HEK293 (cell line): ENCODE measurements around the gene SLC39A5.

Experiments
- HOXA7 ChIP-seq: sonication (generic); formaldehyde crosslinking; IDR thresholded peaks from 2 replicates; pipeline ENCODE4 v1.8.1; 2022; ENCODE audit warnings: missing genetic modification reagents, borderline replicate concordance
- IKZF3 ChIP-seq: fragments of 450-650 bp; IDR thresholded peaks from 2 replicates; pipeline ENCODE4 v1.5.0; 2018; ENCODE audit warnings: missing biosample characterization, mild to moderate bottlenecking, missing genetic modification characterization, moderate library complexity
- TCF7L2 ChIP-seq: IDR thresholded peaks from 2 replicates; pipeline ENCODE4 v1.6.1; 2011; ENCODE audit warnings: low read depth, mild to moderate bottlenecking, inconsistent platforms, low read length, moderate library complexity, borderline replicate concordance
- ZEB2 ChIP-seq: fragments of 450-650 bp; formaldehyde crosslinking; IDR thresholded peaks from 2 replicates; pipeline ENCODE4 v1.5.1; 2016; ENCODE audit warnings: missing biosample characterization, missing genetic modification characterization
- ZFHX2 ChIP-seq: fragments of 450-650 bp; formaldehyde crosslinking; conservative IDR thresholded peaks from 2 replicates; pipeline ENCODE4 v1.5.1; 2016; ENCODE audit warnings: missing biosample characterization, missing genetic modification characterization
- ZFP37 ChIP-seq: fragments of 450-650 bp; formaldehyde crosslinking; IDR thresholded peaks from 2 replicates; pipeline ENCODE4 v1.5.1; 2016; ENCODE audit warnings: missing biosample characterization, missing genetic modification characterization
- ZNF114 ChIP-seq: fragments of 450-650 bp; formaldehyde crosslinking; IDR thresholded peaks from 2 replicates; pipeline ENCODE4 v1.5.0; 2017; ENCODE audit warnings: missing biosample characterization, missing genetic modification characterization
- ZNF121 ChIP-seq: fragments of 450-650 bp; formaldehyde crosslinking; IDR thresholded peaks from 2 replicates; pipeline ENCODE4 v1.5.1; 2016; ENCODE audit warnings: missing biosample characterization, missing genetic modification characterization
- ZNF132 ChIP-seq: fragments of 450-650 bp; formaldehyde crosslinking; IDR thresholded peaks from 2 replicates; pipeline ENCODE4 v1.5.1; 2017; ENCODE audit warnings: missing biosample characterization, missing genetic modification characterization, borderline replicate concordance
- ZNF174 ChIP-seq: fragments of 450-650 bp; formaldehyde crosslinking; IDR thresholded peaks from 2 replicates; pipeline ENCODE4 v1.5.0; 2017; ENCODE audit warnings: missing biosample characterization, mild to moderate bottlenecking, missing genetic modification characterization
- ZNF175 ChIP-seq: fragments of 450-650 bp; formaldehyde crosslinking; IDR thresholded peaks from 2 replicates; pipeline ENCODE4 v1.5.1; 2016; ENCODE audit warnings: missing biosample characterization, missing genetic modification characterization
- ZNF202 ChIP-seq: fragments of 450-650 bp; formaldehyde crosslinking; IDR thresholded peaks from 2 replicates; pipeline ENCODE4 v1.5.1; 2016; ENCODE audit warnings: missing biosample characterization, missing genetic modification characterization, borderline replicate concordance
- ZNF239 ChIP-seq: fragments of 450-650 bp; formaldehyde crosslinking; IDR thresholded peaks from 2 replicates; pipeline ENCODE4 v1.5.1; 2016; ENCODE audit warnings: missing biosample characterization, missing genetic modification characterization
- ZNF394 ChIP-seq: fragments of 450-650 bp; formaldehyde crosslinking; IDR thresholded peaks from 2 replicates; pipeline ENCODE4 v1.5.1; 2016; ENCODE audit warnings: missing biosample characterization, missing genetic modification characterization, mild to moderate bottlenecking, moderate library complexity, borderline replicate concordance
- ZNF433 ChIP-seq: fragments of 450-650 bp; formaldehyde crosslinking; IDR thresholded peaks from 2 replicates; pipeline ENCODE4 v1.5.1; 2016; ENCODE audit warnings: missing biosample characterization, missing genetic modification characterization, low read depth
- ZNF473 ChIP-seq: fragments of 450-650 bp; formaldehyde crosslinking; IDR thresholded peaks from 2 replicates; pipeline ENCODE4 v1.5.1; 2017; ENCODE audit warnings: missing biosample characterization, missing genetic modification characterization
- ZNF549 ChIP-seq: fragments of 450-650 bp; IDR thresholded peaks from 2 replicates; pipeline ENCODE4 v1.5.1; 2018; ENCODE audit warnings: missing biosample characterization, missing genetic modification characterization, mild to moderate bottlenecking, inconsistent platforms, moderate library complexity
- ZNF585B ChIP-seq: fragments of 450-650 bp; formaldehyde crosslinking; IDR thresholded peaks from 2 replicates; pipeline ENCODE4 v1.5.1; 2016; ENCODE audit warnings: missing biosample characterization, missing genetic modification characterization
- ZNF596 ChIP-seq: fragments of 450-650 bp; IDR thresholded peaks from 2 replicates; pipeline ENCODE4 v1.5.0; 2018; ENCODE audit warnings: missing biosample characterization, mild to moderate bottlenecking, missing genetic modification characterization, moderate library complexity
- ZNF660 ChIP-seq: fragments of 450-650 bp; IDR thresholded peaks from 2 replicates; pipeline ENCODE4 v1.5.1; 2018; ENCODE audit warnings: missing biosample characterization, mild to moderate bottlenecking, missing genetic modification characterization
- ZNF664 ChIP-seq: fragments of 450-650 bp; formaldehyde crosslinking; IDR thresholded peaks from 2 replicates; pipeline ENCODE4 v1.5.1; 2016; ENCODE audit warnings: missing biosample characterization, missing genetic modification characterization
- ZNF76 ChIP-seq: fragments of 450-650 bp; formaldehyde crosslinking; IDR thresholded peaks from 2 replicates; pipeline ENCODE4; 2016; ENCODE audit warnings: low read depth, missing biosample characterization, missing genetic modification characterization, borderline replicate concordance
- ZNF785 ChIP-seq: fragments of 450-650 bp; formaldehyde crosslinking; IDR thresholded peaks from 2 replicates; pipeline ENCODE4 v1.5.1; 2016; ENCODE audit warnings: missing biosample characterization, missing genetic modification characterization
- ZXDB ChIP-seq: fragments of 450-650 bp; formaldehyde crosslinking; IDR thresholded peaks from 2 replicates; pipeline ENCODE4 v1.5.1; 2016; ENCODE audit warnings: missing biosample characterization, missing genetic modification characterization
- TF ChIP-seq, protein P1 (sequence below): fragments of 450-650 bp; formaldehyde crosslinking; IDR thresholded peaks from 2 replicates; pipeline ENCODE4 v1.5.1; 2016; ENCODE audit warnings: missing biosample characterization, missing genetic modification characterization, borderline replicate concordance
- TF ChIP-seq, protein P2 (sequence below): fragments of 450-650 bp; formaldehyde crosslinking; IDR thresholded peaks from 2 replicates; pipeline ENCODE4 v1.5.1; 2017; ENCODE audit warnings: missing biosample characterization, mild to moderate bottlenecking, missing genetic modification characterization, moderate library complexity
- TF ChIP-seq, protein P3 (sequence below): fragments of 450-650 bp; IDR thresholded peaks from 2 replicates; pipeline ENCODE4 v1.5.1; 2018; ENCODE audit warnings: missing biosample characterization, missing genetic modification characterization
- TF ChIP-seq, protein P4 (sequence below): fragments of 450-650 bp; formaldehyde crosslinking; IDR thresholded peaks from 2 replicates; pipeline ENCODE4 v1.5.1; 2016; ENCODE audit warnings: missing biosample characterization, missing genetic modification characterization, borderline replicate concordance
- TF ChIP-seq, protein P5 (sequence below): fragments of 450-650 bp; formaldehyde crosslinking; IDR thresholded peaks from 2 replicates; pipeline ENCODE4 v1.5.1; 2016; ENCODE audit warnings: missing biosample characterization, missing genetic modification characterization

Gene SLC39A5

DNA sequence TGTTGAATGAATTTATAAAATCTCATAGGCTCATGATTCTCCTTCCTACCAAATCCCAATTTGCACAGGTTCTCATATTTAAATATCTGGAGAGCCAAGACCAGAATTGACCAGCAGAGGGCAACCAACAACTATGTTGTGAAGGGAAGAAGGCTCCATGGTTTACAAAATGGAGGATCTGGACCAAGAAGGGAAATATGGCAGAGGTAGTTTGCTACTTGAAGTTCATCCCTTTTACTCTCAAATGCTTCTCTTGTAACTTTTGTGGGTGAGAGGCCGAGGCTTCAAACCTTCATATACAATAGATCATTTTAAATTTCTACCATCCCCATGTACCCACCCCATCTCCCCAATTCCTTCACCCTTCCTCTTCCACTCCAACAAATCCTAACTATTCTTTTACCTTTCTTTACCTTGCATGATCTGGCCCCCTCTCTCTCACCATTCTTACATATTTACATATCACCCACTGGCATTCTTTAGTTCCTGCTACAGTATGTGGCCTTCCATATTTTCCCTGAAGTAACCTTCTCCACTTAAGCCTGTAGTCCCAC, 36.7 kb upstream of the SLC39A5 start (continued):
- TF ChIP-seq ZNF239, result no peak
- TF ChIP-seq ZFP37 (tag by site-specific recombination), result no peak
- TF ChIP-seq, protein P1, sequence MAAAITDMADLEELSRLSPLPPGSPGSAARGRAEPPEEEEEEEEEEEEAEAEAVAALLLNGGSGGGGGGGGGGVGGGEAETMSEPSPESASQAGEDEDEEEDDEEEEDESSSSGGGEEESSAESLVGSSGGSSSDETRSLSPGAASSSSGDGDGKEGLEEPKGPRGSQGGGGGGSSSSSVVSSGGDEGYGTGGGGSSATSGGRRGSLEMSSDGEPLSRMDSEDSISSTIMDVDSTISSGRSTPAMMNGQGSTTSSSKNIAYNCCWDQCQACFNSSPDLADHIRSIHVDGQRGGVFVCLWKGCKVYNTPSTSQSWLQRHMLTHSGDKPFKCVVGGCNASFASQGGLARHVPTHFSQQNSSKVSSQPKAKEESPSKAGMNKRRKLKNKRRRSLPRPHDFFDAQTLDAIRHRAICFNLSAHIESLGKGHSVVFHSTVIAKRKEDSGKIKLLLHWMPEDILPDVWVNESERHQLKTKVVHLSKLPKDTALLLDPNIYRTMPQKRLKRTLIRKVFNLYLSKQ (tag by site-specific recombination), result no peak
- TF ChIP-seq ZNF664 (tag by site-specific recombination), result peak; percentile 14; the same call in 1 of the 2 replicates
- TF ChIP-seq, protein P2, sequence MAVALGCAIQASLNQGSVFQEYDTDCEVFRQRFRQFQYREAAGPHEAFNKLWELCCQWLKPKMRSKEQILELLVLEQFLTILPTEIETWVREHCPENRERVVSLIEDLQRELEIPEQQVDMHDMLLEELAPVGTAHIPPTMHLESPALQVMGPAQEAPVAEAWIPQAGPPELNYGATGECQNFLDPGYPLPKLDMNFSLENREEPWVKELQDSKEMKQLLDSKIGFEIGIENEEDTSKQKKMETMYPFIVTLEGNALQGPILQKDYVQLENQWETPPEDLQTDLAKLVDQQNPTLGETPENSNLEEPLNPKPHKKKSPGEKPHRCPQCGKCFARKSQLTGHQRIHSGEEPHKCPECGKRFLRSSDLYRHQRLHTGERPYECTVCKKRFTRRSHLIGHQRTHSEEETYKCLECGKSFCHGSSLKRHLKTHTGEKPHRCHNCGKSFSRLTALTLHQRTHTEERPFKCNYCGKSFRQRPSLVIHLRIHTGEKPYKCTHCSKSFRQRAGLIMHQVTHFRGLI (tag by site-specific recombination), result peak; percentile 40; the same call in 1 of the 2 replicates
- TF ChIP-seq, protein P3, sequence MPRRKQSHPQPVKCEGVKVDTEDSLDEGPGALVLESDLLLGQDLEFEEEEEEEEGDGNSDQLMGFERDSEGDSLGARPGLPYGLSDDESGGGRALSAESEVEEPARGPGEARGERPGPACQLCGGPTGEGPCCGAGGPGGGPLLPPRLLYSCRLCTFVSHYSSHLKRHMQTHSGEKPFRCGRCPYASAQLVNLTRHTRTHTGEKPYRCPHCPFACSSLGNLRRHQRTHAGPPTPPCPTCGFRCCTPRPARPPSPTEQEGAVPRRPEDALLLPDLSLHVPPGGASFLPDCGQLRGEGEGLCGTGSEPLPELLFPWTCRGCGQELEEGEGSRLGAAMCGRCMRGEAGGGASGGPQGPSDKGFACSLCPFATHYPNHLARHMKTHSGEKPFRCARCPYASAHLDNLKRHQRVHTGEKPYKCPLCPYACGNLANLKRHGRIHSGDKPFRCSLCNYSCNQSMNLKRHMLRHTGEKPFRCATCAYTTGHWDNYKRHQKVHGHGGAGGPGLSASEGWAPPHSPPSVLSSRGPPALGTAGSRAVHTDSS (tag by site-specific recombination), result peak; percentile 30; the same call in 1 of the 2 replicates
- TF ChIP-seq ZNF175 (tag by site-specific recombination), result no peak
- TF ChIP-seq TCF7L2, result no peak
- TF ChIP-seq HOXA7 (CRISPR knock-in tag), result no peak
- TF ChIP-seq ZNF585B, result no peak
- TF ChIP-seq, protein P4, sequence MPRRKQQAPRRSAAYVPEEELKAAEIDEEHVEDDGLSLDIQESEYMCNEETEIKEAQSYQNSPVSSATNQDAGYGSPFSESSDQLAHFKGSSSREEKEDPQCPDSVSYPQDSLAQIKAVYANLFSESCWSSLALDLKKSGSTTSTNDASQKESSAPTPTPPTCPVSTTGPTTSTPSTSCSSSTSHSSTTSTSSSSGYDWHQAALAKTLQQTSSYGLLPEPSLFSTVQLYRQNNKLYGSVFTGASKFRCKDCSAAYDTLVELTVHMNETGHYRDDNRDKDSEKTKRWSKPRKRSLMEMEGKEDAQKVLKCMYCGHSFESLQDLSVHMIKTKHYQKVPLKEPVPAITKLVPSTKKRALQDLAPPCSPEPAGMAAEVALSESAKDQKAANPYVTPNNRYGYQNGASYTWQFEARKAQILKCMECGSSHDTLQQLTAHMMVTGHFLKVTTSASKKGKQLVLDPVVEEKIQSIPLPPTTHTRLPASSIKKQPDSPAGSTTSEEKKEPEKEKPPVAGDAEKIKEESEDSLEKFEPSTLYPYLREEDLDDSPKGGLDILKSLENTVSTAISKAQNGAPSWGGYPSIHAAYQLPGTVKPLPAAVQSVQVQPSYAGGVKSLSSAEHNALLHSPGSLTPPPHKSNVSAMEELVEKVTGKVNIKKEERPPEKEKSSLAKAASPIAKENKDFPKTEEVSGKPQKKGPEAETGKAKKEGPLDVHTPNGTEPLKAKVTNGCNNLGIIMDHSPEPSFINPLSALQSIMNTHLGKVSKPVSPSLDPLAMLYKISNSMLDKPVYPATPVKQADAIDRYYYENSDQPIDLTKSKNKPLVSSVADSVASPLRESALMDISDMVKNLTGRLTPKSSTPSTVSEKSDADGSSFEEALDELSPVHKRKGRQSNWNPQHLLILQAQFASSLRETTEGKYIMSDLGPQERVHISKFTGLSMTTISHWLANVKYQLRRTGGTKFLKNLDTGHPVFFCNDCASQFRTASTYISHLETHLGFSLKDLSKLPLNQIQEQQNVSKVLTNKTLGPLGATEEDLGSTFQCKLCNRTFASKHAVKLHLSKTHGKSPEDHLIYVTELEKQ (tag by site-specific recombination), result no peak
- TF ChIP-seq ZNF202, result no peak
- no peak for TF ChIP-seq ZNF121
- TF ChIP-seq ZXDB (tag by site-specific recombination), result 0 out of 2 replicates have a peak, but pooled peaks have one; percentile 32
- TF ChIP-seq ZNF596, result no peak
- TF ChIP-seq ZNF660 (tag by site-specific recombination), result peak; percentile 98
- no peak for TF ChIP-seq ZFHX2 (tag by site-specific recombination)
- TF ChIP-seq, protein P5, sequence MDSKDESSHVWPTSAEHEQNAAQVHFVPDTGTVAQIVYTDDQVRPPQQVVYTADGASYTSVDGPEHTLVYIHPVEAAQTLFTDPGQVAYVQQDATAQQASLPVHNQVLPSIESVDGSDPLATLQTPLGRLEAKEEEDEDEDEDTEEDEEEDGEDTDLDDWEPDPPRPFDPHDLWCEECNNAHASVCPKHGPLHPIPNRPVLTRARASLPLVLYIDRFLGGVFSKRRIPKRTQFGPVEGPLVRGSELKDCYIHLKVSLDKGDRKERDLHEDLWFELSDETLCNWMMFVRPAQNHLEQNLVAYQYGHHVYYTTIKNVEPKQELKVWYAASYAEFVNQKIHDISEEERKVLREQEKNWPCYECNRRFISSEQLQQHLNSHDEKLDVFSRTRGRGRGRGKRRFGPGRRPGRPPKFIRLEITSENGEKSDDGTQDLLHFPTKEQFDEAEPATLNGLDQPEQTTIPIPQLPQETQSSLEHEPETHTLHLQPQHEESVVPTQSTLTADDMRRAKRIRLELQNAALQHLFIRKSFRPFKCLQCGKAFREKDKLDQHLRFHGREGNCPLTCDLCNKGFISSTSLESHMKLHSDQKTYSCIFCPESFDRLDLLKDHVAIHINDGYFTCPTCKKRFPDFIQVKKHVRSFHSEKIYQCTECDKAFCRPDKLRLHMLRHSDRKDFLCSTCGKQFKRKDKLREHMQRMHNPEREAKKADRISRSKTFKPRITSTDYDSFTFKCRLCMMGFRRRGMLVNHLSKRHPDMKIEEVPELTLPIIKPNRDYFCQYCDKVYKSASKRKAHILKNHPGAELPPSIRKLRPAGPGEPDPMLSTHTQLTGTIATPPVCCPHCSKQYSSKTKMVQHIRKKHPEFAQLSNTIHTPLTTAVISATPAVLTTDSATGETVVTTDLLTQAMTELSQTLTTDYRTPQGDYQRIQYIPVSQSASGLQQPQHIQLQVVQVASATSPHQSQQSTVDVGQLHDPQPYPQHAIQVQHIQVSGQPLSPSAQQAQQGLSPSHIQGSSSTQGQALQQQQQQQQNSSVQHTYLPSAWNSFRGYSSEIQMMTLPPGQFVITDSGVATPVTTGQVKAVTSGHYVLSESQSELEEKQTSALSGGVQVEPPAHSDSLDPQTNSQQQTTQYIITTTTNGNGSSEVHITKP, result 0 out of 2 replicates have a peak, but pooled peaks have one; percentile 9
- no peak for TF ChIP-seq ZNF433 (tag by site-specific recombination)
- no peak for TF ChIP-seq ZNF785 (tag by site-specific recombination)
- TF ChIP-seq ZNF114, result no peak
- TF ChIP-seq ZNF394 (tag by site-specific recombination), result peak; percentile 10; the same call in 1 of the 2 replicates
- TF ChIP-seq IKZF3, result no peak
- TF ChIP-seq ZNF76 (tag by site-specific recombination), result no peak
- TF ChIP-seq ZEB2 (tag by site-specific recombination), result no peak
- TF ChIP-seq ZNF473 (tag by site-specific recombination), result no peak
- TF ChIP-seq ZNF549 (tag by site-specific recombination), result no peak
- no peak for TF ChIP-seq ZNF132 (tag by site-specific recombination)
- TF ChIP-seq ZNF174, result no peak
